Activated CD8-positive, alpha-beta memory T cell treated with anti-CD3 and anti-CD28 coated beads, Interleukin-2, amount 50 U/mL, for 24 hours (primary cell): Measurements from ENCODE around the gene MACROH2A1.
"Not testable (repeated sequence)": the region's sequence is repeated elsewhere in the genome, so short reads cannot be mapped to it uniquely, and the experiment has no call there.

Source experiments
- DNase-seq: peaks from one replicate; pipeline ENCODE4 v3.0.0-alpha.2; 2020; ENCODE audit errors: extremely low read depth

The MACROH2A1 gene

GRCh38 chr5:135377751-135378680 lies 21.0 kb downstream of the MACROH2A1 start:
- DNase-seq = no peak

- no peak for DNase-seq
Observed at GRCh38 chr5:135376961-135377624, 21.9 kb downstream of the MACROH2A1 start.

DNA sequence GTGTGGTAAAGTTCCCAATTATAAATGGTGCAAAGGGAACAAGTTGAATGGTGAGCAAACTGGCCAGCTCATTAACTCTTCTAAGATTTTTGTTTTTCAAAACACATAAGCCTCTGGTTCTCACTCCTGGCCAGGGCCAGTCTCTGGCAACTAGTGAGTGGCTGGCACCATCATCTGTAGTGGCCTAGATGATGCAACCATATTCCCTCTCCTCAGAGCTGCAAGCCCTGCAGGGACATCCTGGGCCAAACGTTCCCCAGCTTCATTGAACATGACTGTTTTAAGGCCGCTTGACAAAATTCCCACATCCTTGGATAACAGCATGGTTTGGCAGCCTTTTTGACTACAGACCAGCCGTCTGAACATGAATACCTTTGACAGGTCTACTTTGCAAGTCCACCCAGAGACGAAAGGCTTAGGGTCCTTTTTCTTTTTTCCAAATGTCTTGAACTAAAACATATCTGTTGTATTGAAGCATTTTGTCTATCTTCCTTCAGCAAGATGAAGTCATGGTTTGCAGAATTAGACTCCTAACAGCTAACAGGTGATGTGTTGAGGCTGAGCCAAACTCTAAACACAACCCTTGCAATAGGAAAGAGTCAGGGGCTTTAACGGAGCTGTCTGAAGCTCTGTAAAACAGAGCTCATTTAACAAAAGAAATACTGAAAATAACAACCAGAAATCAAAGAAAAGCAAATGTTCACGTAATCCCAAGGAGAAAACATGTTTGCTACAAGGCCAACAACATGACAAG lies 23.8 kb downstream of the MACROH2A1 start:
- no peak for DNase-seq

- no peak for DNase-seq
Observed at GRCh38 chr5:135373736-135374515, 25.1 kb downstream of the MACROH2A1 start.

DNA sequence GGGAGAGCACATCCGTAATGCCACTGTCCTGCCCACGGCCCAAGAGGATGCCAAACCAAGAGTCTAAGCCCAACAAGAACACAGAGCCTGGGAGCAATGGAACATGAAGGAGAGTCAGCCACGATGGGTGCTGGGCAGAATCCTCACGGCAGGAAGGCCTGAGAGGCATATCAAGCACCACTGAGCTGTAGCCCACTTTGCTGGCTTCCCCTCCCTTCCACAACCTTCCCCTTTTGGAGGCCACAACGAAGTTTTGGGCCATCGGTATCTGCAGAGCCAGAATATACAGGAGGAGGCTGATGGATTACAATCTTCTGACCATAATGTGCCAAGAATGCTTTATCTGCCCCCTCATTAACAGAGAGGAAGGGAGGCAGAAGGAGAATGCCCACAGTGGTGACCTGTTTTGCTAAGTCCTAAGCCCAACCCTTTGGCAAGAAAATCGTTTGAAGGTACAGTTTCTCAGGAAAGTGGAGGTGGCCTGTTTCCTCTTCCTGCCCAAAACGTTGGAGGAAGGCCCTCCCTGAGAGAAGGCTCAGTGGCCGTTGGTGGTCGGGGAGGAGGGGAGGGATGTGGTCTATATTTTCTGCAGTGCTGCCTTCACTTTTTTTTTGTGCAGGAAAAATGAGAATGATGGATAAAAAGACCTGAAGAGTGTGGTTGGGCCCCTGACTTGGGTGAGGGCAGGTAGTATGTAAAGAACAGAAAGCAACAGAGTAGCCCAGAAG lies 26.2 kb downstream of the MACROH2A1 start:
- no peak for DNase-seq

GRCh38 chr5:135371622-135372232 lies 27.3 kb downstream of the MACROH2A1 start:
- no peak for DNase-seq

DNA sequence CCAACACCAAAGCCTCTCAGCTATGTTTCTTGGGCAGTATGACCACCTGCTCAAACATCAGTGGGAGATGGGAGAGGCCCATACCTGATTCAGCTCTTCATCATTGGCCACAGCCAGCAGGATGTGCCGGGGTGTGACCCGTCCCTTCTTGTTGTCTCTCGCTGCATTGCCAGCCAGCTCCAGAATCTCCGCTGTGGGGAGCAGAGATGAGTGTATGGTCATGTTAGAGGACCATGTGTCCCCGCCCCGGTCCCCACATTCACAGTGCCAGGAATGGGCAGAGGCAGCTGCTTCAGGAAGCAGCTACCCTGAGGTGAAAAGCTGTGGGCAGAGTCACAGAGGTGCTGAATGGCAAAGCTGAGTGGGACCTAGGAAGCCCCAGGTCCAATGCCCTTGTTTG lies 29.1 kb downstream of the MACROH2A1 start:
- DNase-seq = no peak

DNA sequence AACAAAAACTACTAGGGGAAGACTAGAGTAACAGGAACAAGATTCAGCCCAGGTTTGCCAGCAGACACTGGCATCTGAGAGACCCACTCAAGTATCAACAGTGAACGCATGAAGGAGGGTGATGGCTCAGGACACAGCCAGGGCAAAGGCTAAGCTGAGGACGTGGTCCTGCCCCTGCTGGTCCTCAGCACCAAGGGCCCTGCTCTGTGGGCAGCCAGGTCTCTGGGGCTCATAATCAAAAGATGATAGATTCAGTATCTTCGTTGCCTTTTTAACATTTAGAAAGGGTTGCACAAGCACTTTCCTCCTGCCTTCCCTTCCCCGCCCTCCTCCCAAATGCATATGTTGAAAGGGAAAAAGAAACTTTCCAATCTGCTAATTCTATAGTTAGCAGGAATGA lies 31.5 kb downstream of the MACROH2A1 start:
- no peak for DNase-seq

- no peak for DNase-seq
Observed at GRCh38 chr5:135367076-135367475, 32.0 kb downstream of the MACROH2A1 start.

DNA sequence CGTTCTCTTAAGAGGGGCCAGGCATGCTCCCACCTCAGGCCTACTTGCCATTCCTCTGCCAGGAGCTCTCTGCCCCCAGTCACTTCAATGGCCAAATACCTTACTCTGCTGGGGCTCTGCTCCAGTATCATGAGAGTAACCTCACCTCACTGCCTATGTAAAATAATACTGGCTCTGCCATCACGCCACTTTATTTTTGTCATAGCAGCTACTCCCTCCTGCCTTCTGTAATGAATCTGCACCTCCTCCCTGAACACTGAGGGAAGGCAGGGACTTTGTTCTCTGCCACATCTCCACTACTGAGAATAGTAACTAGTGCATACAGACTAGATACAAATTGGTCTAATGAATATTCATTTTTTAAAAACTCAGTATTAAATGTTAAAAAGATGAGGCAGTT lies 33.8 kb downstream of the MACROH2A1 start:
- DNase-seq = no peak

DNA sequence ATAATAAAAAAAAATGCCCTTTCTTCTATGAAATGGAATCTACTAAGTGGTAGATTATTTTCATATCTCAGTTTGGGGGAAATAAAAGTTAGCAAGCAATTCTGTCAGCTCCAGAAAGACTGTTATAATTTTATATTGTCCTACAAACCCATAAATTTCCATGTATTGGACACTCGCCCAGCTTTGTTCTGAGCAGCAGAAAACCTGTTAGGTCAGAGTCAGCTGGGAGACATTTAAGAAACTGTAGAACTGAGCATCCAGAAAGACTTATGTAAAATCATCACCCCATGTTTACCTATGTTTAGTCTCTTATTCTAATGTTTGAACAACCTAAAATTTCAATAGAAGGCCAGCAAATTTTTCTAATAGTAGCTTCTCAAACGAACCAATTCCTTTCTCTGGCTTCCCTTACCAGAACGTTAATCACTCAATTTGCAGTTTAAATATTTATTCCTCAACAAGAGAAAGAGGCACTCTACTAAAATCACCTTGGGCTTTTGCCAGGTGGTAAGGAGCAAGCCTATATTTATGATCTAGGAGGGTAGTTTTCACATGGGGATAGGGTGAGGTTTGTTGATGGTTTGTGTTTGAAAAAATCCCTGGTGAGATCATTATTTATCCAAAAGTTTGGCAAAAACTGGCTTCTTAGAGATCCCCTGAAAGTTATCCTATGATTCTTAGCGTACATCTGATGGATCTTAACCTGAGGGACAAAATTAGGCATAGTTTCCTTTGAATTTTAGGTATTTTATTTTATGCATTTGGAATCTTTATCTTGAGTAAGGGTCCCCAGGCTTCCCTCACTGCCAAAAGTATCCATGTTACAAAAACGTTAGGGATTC lies 34.4 kb downstream of the MACROH2A1 start:
- DNase-seq = no peak

GRCh38 chr5:135363342-135363741 lies 35.7 kb downstream of the MACROH2A1 start:
- DNase-seq = not testable (repeated sequence)

GRCh38 chr5:135362102-135362501 lies 36.9 kb downstream of the MACROH2A1 start:
- DNase-seq = no peak

DNA sequence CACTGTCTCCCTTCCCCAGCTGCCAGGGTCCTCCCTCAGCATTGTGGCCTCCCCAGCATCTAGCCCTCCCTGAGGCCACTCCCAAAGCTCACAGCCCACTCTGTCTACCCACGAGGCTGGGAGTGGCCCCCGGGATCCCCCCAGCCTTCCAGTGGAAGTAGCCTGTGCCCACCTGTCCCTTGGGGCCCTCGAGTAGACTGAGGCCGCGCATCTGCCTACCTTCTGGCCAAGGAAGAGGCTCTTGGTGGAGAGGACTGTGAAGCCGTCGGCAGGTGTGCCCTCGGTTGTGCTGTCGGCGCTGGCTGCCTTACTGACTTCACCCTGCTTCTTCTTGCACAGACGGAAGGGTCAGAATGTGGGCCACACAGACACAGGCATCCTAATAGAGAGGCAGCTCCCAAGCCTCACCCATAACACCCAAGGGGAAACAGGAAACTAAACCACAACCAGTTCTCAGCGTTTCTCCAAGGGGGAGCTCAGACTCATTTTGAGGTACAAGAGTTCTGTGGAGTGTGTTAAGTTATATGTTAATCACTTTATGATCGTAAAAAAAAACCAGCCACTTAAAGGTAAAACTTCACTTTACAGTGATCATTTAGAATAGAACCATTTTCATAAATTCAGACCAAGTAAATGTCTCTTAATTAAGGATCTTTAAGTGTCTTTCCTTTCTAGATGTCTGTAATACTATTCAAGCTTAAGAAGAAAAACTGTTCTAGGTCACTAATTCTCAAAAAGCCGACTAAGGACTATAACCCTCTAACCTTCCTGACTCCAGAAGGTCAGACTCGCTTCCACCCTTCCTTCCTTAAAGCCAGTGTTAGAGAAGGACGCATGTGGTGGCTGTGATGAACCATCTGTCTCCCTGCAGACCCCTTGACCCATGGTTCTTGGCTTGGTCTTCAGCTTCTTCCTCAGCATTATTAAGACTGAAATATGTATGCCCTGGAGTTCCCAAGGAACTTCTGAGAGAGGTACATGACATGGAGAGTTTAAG lies 38.5 kb downstream of the MACROH2A1 start:
- DNase-seq = no peak

DNA sequence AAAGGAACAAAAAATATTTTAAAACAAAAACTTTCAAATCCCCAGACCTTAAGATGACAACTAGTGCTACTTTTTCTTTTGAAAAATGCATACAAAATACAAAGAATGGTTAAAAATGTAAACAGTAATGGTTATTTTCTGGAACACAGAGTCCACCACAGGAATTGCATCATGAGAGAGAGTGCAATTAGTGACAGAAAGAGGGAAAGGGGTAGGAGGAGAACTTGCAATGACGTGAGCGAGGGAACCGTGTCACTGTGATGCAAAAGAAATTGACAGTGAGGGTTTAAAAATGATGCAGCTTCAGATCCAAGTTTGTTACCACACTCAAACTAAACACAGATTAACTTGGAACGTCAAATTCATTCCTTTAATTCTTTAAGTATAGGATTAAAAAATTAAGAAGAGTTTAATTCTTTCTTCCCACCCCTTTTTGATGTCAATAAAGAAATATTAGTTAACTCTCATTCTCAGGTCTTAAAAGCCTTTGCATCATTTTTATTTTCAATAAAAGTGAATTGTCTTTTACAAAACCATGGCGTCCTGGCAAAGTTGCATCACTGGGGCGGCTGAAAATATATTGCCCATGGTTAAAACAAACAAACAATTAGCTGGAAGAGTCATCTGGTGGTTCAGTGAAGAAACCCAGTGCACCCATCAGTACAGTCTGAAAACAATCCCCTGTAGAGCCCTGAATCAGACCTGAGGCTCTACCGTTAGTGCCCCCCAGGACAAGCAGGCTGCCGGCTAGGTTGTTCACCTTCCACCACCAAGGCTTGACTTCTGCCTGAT lies 39.5 kb downstream of the MACROH2A1 start:
- DNase-seq = no peak

DNA sequence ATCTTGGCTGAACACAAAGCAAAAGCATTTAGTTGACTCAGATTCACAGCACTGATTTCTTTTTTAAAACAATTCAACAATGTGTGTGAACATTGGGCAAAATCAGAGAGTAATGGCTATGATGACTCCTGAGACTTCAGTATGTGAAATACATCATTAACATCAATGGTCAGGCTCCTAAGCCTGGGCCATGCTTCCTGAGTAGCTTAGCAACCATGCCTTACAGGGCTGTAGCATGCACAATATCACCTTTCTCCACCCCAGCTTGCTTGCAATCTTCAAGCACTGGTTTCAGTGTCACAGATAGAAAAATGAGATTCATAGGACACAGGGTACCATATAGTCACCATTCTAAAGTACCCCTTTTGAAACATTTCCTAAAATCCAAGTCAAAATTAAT lies 41.3 kb downstream of the MACROH2A1 start:
- no peak for DNase-seq

GRCh38 chr5:135356522-135357318 lies 42.3 kb downstream of the MACROH2A1 start:
- DNase-seq = no peak
